ENCODE data around the gene NCKAP5. TPM values are rescaled to one million over a fixed set of nuclear protein-coding genes. Genes with fewer than 3 reads are reported as not detected.

The NCKAP5 gene
- total RNA-seq, 1 experiment from 2014 or later, result not detected

- Histone ChIP-seq H3K4me1 (replicated peaks; ENCODE audit: insufficient read depth) (no peaks in the 10 kb centered on the region), H3K27ac (no peak overlapping the region), H3K4me2 (no peak overlapping the region), H2AFZ (no peak overlapping the region), H3K27me3 (ENCODE audit: insufficient read depth, low read depth) (no peaks in the 10 kb centered on the region), H3K79me2 (ENCODE audit: low read depth) (no peaks in the 10 kb centered on the region), H3K9me2 (ENCODE audit: insufficient read depth) (no peaks in the 10 kb centered on the region), H4K20me1 (ENCODE audit: insufficient read depth) (no peaks in the 10 kb centered on the region), H3F3A (ENCODE audit: insufficient read depth, low read depth) (no peaks in the 10 kb centered on the region), H3K4me3 (no peak overlapping the region), H3K9me3 (ENCODE audit: insufficient read depth, low read depth) (no peaks in the 10 kb centered on the region; the same call in 1 of the 2 replicates), H3K36me3 (ENCODE audit: low read depth) (no peaks in the 10 kb centered on the region)
- TF ChIP-seq EZH2 (IDR thresholded peaks at IDR 0.05; ENCODE audit: low read depth) (no peak), CTCF (conservative IDR thresholded peaks at IDR 0.05) (no peak)
- no peak for DNase-seq
- POLR2A ChIA-PET (ENCODE audit: unreplicated experiment), result no interaction called here
- intact Hi-C loops (cut with micrococcal nuclease; ENCODE audit: unreplicated experiment), result no loop called here
- BruUV-seq (replicated peaks), result no TSS peak
- CTCF ChIA-PET, result no interaction called here
These were observed 58.5 kb downstream of the NCKAP5 start for GRCh38 chr2:133509777-133510176.

GRCh38 chr2:133508546-133509165 is 59.6 kb downstream of the NCKAP5 start:
- intact Hi-C loops (cut with micrococcal nuclease; ENCODE audit: unreplicated experiment), result no loop called here
- no peaks in the 10 kb centered on the region for H3K9me2 ChIP-seq (ENCODE audit: insufficient read depth)
- no peak overlapping the region for H2AFZ ChIP-seq
- TF ChIP-seq EZH2 (IDR thresholded peaks at IDR 0.05; ENCODE audit: low read depth), result no peak
- no peak for TF ChIP-seq CTCF (conservative IDR thresholded peaks at IDR 0.05)
- BruUV-seq (replicated peaks), result no TSS peak
- no peaks in the 10 kb centered on the region for H3K36me3 ChIP-seq (ENCODE audit: low read depth)
- no peaks in the 10 kb centered on the region for H4K20me1 ChIP-seq (ENCODE audit: insufficient read depth)
- DNase-seq, result no peak
- H3K9me3 ChIP-seq (ENCODE audit: insufficient read depth, low read depth), result no peaks in the 10 kb centered on the region; the same call in 1 of the 2 replicates
- H3K4me2 ChIP-seq, result no peak overlapping the region
- H3K4me3 ChIP-seq, result no peak overlapping the region
- H3K79me2 ChIP-seq (ENCODE audit: low read depth), result no peaks in the 10 kb centered on the region
- ChIA-PET POLR2A (ENCODE audit: unreplicated experiment) (no interaction called here), CTCF (no interaction called here)
- H3K27ac ChIP-seq, result no peak overlapping the region
- H3K4me1 ChIP-seq (replicated peaks; ENCODE audit: insufficient read depth), result no peaks in the 10 kb centered on the region
- no peaks in the 10 kb centered on the region for H3F3A ChIP-seq (ENCODE audit: insufficient read depth, low read depth)
- no peaks in the 10 kb centered on the region for H3K27me3 ChIP-seq (ENCODE audit: insufficient read depth, low read depth)

- no peak overlapping the region for H3K27ac ChIP-seq
- H2AFZ ChIP-seq, result no peak overlapping the region
- no peak for DNase-seq
- H3K36me3 ChIP-seq (ENCODE audit: low read depth), result no peaks in the 10 kb centered on the region
- H3K27me3 ChIP-seq (ENCODE audit: insufficient read depth, low read depth), result peaks cover 2% of the 10 kb centered on the region; the same call in 1 of the 2 replicates
- no peaks in the 10 kb centered on the region for H3K4me1 ChIP-seq (replicated peaks; ENCODE audit: insufficient read depth)
- intact Hi-C loops (cut with micrococcal nuclease; ENCODE audit: unreplicated experiment), result no loop called here
- H3K9me2 ChIP-seq (ENCODE audit: insufficient read depth), result no peaks in the 10 kb centered on the region
- CTCF ChIA-PET, result no interaction called here
- no peaks in the 10 kb centered on the region; the same call in 1 of the 2 replicates for H3K9me3 ChIP-seq (ENCODE audit: insufficient read depth, low read depth)
- H4K20me1 ChIP-seq (ENCODE audit: insufficient read depth), result no peaks in the 10 kb centered on the region
- TF ChIP-seq EZH2 (IDR thresholded peaks at IDR 0.05; ENCODE audit: low read depth) (no peak), CTCF (conservative IDR thresholded peaks at IDR 0.05) (no peak)
- no TSS peak for BruUV-seq (replicated peaks)
- POLR2A ChIA-PET (ENCODE audit: unreplicated experiment), result no interaction called here
- no peaks in the 10 kb centered on the region for H3K79me2 ChIP-seq (ENCODE audit: low read depth)
- H3F3A ChIP-seq (ENCODE audit: insufficient read depth, low read depth), result no peaks in the 10 kb centered on the region
- H3K4me3 ChIP-seq, result no peak overlapping the region
- no peak overlapping the region for H3K4me2 ChIP-seq
These were observed 61.3 kb downstream of the NCKAP5 start for GRCh38 chr2:133506996-133507395.
